ENCODE data around the gene RHBDD1.

Gene RHBDD1

GRCh38 chr2:226943862-226944620 is 108.2 kb downstream of the RHBDD1 start:
- in situ Hi-C loops (cut with HindIII; ENCODE audit: low pct_unique_long_range_greater_than_20kb, low sequenced_read_pairs) = no loop called here
- no peak for TF ChIP-seq JUND (IDR thresholded peaks at IDR 0.05; ENCODE audit: low read depth)
- DNase-seq (ENCODE audit: low read depth in 1 of 2, low spot score in 1 of 2) = no peak

- in situ Hi-C loops (cut with HindIII; ENCODE audit: low pct_unique_long_range_greater_than_20kb, low sequenced_read_pairs) = no loop called here
These were observed 117.4 kb downstream of the RHBDD1 start for GRCh38 chr2:226953206-226953605.

GRCh38 chr2:226953826-226954225 is 118.0 kb downstream of the RHBDD1 start:
- no peak for TF ChIP-seq JUND (IDR thresholded peaks at IDR 0.05; ENCODE audit: low read depth)
- no peak for DNase-seq (ENCODE audit: low read depth in 1 of 2, low spot score in 1 of 2)
- in situ Hi-C loops (cut with HindIII; ENCODE audit: low pct_unique_long_range_greater_than_20kb, low sequenced_read_pairs) = no loop called here

More at GRCh38 chr2:226953206-226953605, 117.4 kb downstream of the RHBDD1 start:
- no peak for TF ChIP-seq JUND (IDR thresholded peaks at IDR 0.05; ENCODE audit: low read depth)
- no peak for DNase-seq (ENCODE audit: low read depth in 1 of 2, low spot score in 1 of 2)

GRCh38 chr2:226956659-226957058 is 120.8 kb downstream of the RHBDD1 start:
- TF ChIP-seq JUND (IDR thresholded peaks at IDR 0.05; ENCODE audit: low read depth) = no peak
- DNase-seq (ENCODE audit: low read depth in 1 of 2, low spot score in 1 of 2) = no peak
- in situ Hi-C loops (cut with HindIII; ENCODE audit: low pct_unique_long_range_greater_than_20kb, low sequenced_read_pairs) = no loop called here

- no peak for TF ChIP-seq JUND (IDR thresholded peaks at IDR 0.05; ENCODE audit: low read depth)
- in situ Hi-C loops (cut with HindIII; ENCODE audit: low pct_unique_long_range_greater_than_20kb, low sequenced_read_pairs) = no loop called here
These were observed 123.6 kb downstream of the RHBDD1 start for GRCh38 chr2:226959418-226959817.

GRCh38 chr2:226962176-226962773 is 126.4 kb downstream of the RHBDD1 start:
- TF ChIP-seq JUND (IDR thresholded peaks at IDR 0.05; ENCODE audit: low read depth) = no peak
- in situ Hi-C loops (cut with HindIII; ENCODE audit: low pct_unique_long_range_greater_than_20kb, low sequenced_read_pairs) = no loop called here
- DNase-seq (ENCODE audit: low read depth in 1 of 2, low spot score in 1 of 2) = no peak

More at GRCh38 chr2:226959418-226959817, 123.6 kb downstream of the RHBDD1 start:
- DNase-seq (ENCODE audit: low read depth in 1 of 2, low spot score in 1 of 2) = no peak

- in situ Hi-C loops (cut with HindIII; ENCODE audit: low pct_unique_long_range_greater_than_20kb, low sequenced_read_pairs) = no loop called here
- no peak for TF ChIP-seq JUND (IDR thresholded peaks at IDR 0.05; ENCODE audit: low read depth)
- DNase-seq (ENCODE audit: low read depth in 1 of 2, low spot score in 1 of 2) = no peak
These were observed 127.7 kb downstream of the RHBDD1 start for GRCh38 chr2:226963528-226963927.

- no peak for TF ChIP-seq JUND (IDR thresholded peaks at IDR 0.05; ENCODE audit: low read depth)
These were observed 129.5 kb downstream of the RHBDD1 start for GRCh38 chr2:226965376-226965775.

GRCh38 chr2:226969417-226970080 is 133.7 kb downstream of the RHBDD1 start:
- no peak for TF ChIP-seq JUND (IDR thresholded peaks at IDR 0.05; ENCODE audit: low read depth)
- DNase-seq (ENCODE audit: low read depth in 1 of 2, low spot score in 1 of 2) = no peak
- in situ Hi-C loops (cut with HindIII; ENCODE audit: low pct_unique_long_range_greater_than_20kb, low sequenced_read_pairs) = no loop called here

More at GRCh38 chr2:226965376-226965775, 129.5 kb downstream of the RHBDD1 start:
- DNase-seq (ENCODE audit: low read depth in 1 of 2, low spot score in 1 of 2) = no peak
- in situ Hi-C loops (cut with HindIII; ENCODE audit: low pct_unique_long_range_greater_than_20kb, low sequenced_read_pairs) = no loop called here

- no peak for TF ChIP-seq JUND (IDR thresholded peaks at IDR 0.05; ENCODE audit: low read depth)
- in situ Hi-C loops (cut with HindIII; ENCODE audit: low pct_unique_long_range_greater_than_20kb, low sequenced_read_pairs) = no loop called here
- no peak for DNase-seq (ENCODE audit: low read depth in 1 of 2, low spot score in 1 of 2)
These were observed 134.5 kb downstream of the RHBDD1 start for GRCh38 chr2:226970362-226970761.

GRCh38 chr2:226971084-226971483 is 135.2 kb downstream of the RHBDD1 start:
- no peak for TF ChIP-seq JUND (IDR thresholded peaks at IDR 0.05; ENCODE audit: low read depth)
- in situ Hi-C loops (cut with HindIII; ENCODE audit: low pct_unique_long_range_greater_than_20kb, low sequenced_read_pairs) = no loop called here
- no peak for DNase-seq (ENCODE audit: low read depth in 1 of 2, low spot score in 1 of 2)

GRCh38 chr2:226971770-226972169 is 135.9 kb downstream of the RHBDD1 start:
- no peak for TF ChIP-seq JUND (IDR thresholded peaks at IDR 0.05; ENCODE audit: low read depth)
- in situ Hi-C loops (cut with HindIII; ENCODE audit: low pct_unique_long_range_greater_than_20kb, low sequenced_read_pairs) = no loop called here
- DNase-seq (ENCODE audit: low read depth in 1 of 2, low spot score in 1 of 2) = no peak

GRCh38 chr2:226973816-226974215 is 138.0 kb downstream of the RHBDD1 start:
- TF ChIP-seq JUND (IDR thresholded peaks at IDR 0.05; ENCODE audit: low read depth) = no peak
- in situ Hi-C loops (cut with HindIII; ENCODE audit: low pct_unique_long_range_greater_than_20kb, low sequenced_read_pairs) = no loop called here
- DNase-seq (ENCODE audit: low read depth in 1 of 2, low spot score in 1 of 2) = no peak

All from T47D (cell line).